ENCODE results near the gene COPG2. TPM values are rescaled to one million over a fixed set of nuclear protein-coding genes. Genes with fewer than 3 reads are reported as not detected.

The COPG2 gene, protein sequence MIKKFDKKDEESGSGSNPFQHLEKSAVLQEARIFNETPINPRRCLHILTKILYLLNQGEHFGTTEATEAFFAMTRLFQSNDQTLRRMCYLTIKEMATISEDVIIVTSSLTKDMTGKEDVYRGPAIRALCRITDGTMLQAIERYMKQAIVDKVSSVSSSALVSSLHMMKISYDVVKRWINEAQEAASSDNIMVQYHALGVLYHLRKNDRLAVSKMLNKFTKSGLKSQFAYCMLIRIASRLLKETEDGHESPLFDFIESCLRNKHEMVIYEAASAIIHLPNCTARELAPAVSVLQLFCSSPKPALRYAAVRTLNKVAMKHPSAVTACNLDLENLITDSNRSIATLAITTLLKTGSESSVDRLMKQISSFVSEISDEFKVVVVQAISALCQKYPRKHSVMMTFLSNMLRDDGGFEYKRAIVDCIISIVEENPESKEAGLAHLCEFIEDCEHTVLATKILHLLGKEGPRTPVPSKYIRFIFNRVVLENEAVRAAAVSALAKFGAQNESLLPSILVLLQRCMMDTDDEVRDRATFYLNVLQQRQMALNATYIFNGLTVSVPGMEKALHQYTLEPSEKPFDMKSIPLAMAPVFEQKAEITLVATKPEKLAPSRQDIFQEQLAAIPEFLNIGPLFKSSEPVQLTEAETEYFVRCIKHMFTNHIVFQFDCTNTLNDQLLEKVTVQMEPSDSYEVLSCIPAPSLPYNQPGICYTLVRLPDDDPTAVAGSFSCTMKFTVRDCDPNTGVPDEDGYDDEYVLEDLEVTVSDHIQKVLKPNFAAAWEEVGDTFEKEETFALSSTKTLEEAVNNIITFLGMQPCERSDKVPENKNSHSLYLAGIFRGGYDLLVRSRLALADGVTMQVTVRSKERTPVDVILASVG
- total RNA-seq, result 6.1 TPM
- 1 to 10 TPM; 1.1 to 5.7 (median 1.6) TPM for polyA plus RNA-seq

DNA sequence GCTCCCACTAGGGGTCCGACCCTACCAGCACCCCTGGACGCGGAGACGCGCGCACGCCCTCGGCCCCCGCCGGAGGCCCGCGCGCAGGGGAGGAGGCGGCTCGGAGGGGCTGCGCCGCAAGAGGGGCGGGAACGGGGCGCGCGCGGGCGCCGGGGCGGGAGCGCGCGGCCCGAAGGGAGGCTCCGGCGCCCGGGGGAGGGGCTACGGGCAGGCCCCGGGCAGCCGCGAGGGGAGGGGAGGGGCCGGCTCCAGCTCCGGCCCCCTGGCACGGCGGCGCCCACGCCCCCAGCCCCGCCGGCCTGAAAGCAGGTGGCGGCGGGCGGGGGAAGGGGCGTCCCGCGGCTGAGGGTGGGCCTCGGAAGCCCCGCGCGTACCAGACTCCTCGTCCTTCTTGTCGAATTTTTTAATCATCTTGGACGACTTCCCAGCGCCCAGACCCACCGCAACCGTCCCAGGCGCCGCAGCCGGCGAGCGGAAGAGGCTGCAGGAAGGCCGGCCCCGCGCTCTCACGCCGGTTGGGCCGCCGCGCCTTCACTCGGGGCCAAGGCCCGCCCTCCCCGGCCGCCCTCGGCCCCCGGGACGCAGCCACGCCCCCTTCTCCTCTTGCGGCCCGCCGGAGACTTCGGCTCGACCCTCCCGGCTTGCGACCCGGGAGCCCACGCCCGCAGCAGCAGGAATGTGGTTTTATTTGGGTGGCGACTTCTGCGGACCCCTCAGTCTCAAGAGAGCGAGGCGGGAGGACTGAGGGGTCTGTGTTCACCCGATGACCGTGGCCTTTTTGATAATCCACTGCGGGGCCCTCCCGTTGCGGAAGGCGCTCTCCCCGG, at the start of gene COPG2:
COPG2 (minus strand) TSS at position 491 of the 827 bp plus-strand sequence; CDS start at position 411, 80 bp downstream.
- H3K36me3 ChIP-seq (ENCODE audit: control insufficient read depth, insufficient read depth, low read length), result no peaks in the 10 kb centered on the region
- peak within 1 kb of the TSS; percentile 79 to 94 (median 92) for H3K4me3 Mint-ChIP-seq
- peaks cover 5% of the 10 kb centered on the region for H3K36me3 Mint-ChIP-seq
- ATAC-seq (ENCODE audit: low read depth in 2 of 2), result peak; percentile 83 to 86
- peak within 1 kb of the TSS; percentile 86 for H3K4me3 ChIP-seq (ENCODE audit: low read depth, low read length)
- peak within 1 kb of the TSS; percentile 59 for H3K27ac ChIP-seq (ENCODE audit: insufficient read depth, low read length, poor library complexity, severe bottlenecking)
- H3K4me1 Mint-ChIP-seq, result peaks cover 0 to 17% (median 13%) of the 10 kb centered on the region in 4 donors
- no peaks in the 10 kb centered on the region for H3K9me3 Mint-ChIP-seq
- H3K27me3 Mint-ChIP-seq, result no peaks in the 10 kb centered on the region
- peaks cover 4% of the 10 kb centered on the region for H3K27me3 ChIP-seq (ENCODE audit: control insufficient read depth, insufficient read depth, low read length)
- H3K9me3 ChIP-seq (ENCODE audit: control insufficient read depth in 2 of 2, low read length in 2 of 2), result no peaks in the 10 kb centered on the region
- peaks cover 12% of the 10 kb centered on the region for H3K4me1 ChIP-seq (ENCODE audit: control insufficient read depth, insufficient read depth, low read length, poor library complexity, severe bottlenecking)
- DNase-seq, result peak; percentile 60 to 85 (median 62)
- H3K27ac Mint-ChIP-seq, result peak within 1 kb of the TSS; percentile 69 to 81 (median 74)

DNA sequence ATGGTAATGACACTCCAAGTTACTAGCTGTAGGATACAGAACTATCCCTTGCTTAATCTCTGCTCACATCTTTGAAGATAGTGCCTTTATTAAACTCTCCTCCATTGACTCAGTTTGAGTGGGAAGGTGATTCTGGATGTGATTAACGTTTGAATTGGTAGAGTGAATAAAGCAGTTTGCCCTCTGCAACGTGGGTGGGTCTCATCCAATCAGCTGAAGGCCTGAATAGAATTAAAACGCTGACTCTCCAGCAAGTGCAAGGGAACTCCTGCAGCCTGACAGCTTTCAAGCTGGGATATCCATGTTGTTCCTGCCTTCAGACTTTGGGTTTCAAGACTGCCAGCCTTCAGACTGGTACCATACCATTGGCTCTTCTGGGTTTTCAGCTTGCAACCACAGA, 43.9 kb upstream of the COPG2 start:
- no peak overlapping the region for H3K27ac Mint-ChIP-seq
- ATAC-seq (ENCODE audit: low read depth in 2 of 2) (no peak), DNase-seq (no peak)
- peaks cover 20% of the 10 kb centered on the region for H3K27me3 Mint-ChIP-seq
- H3K9me3 Mint-ChIP-seq, result peaks cover 0 to under 1% (median 0%) of the 10 kb centered on the region in 7 donors
- H3K4me1 Mint-ChIP-seq, result no peaks in the 10 kb centered on the region
- no peaks in the 10 kb centered on the region for H3K36me3 ChIP-seq (ENCODE audit: control insufficient read depth, insufficient read depth, low read length)
- H3K4me3 ChIP-seq (ENCODE audit: low read depth, low read length), result no peak overlapping the region
- H3K27me3 ChIP-seq (ENCODE audit: control insufficient read depth, insufficient read depth, low read length), result peaks cover 7% of the 10 kb centered on the region
- no peaks in the 10 kb centered on the region for H3K4me1 ChIP-seq (ENCODE audit: control insufficient read depth, insufficient read depth, low read length, poor library complexity, severe bottlenecking)
- H3K4me3 Mint-ChIP-seq, result no peak overlapping the region
- no peaks in the 10 kb centered on the region for H3K36me3 Mint-ChIP-seq
- H3K27ac ChIP-seq (ENCODE audit: insufficient read depth, low read length, poor library complexity, severe bottlenecking), result no peak overlapping the region
- no peaks in the 10 kb centered on the region for H3K9me3 ChIP-seq (ENCODE audit: control insufficient read depth in 2 of 2, low read length in 2 of 2)

DNA sequence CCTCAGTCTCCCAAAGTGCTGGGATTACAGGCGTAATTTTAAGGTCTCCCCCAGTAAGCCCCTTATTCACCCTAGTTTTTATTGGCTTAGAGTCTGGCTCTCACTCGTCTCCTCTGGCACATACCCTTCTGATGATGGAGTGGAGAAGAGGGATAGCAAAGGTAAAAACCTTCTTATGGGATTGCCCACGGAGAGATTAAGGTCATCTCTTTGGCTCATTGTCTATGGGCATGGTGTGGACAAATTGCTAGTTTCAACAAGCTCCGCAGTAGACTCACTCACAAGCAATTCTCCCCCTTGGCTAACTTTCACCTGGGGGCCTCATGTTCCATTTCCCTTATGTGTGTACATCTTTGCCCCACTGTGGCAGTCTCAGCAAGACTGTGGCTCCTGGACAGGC, 40.2 kb upstream of the COPG2 start:
- H3K36me3 ChIP-seq (ENCODE audit: control insufficient read depth, insufficient read depth, low read length), result no peaks in the 10 kb centered on the region
- peaks cover 5% of the 10 kb centered on the region for H3K27me3 ChIP-seq (ENCODE audit: control insufficient read depth, insufficient read depth, low read length)
- ATAC-seq (ENCODE audit: low read depth in 2 of 2) (no peak), DNase-seq (no peak)
- H3K4me3 ChIP-seq (ENCODE audit: low read depth, low read length), result no peak overlapping the region
- Mint-ChIP-seq H3K9me3 (peaks cover 0 to 12% (median 5%) of the 10 kb centered on the region in 7 donors), H3K27me3 (peaks cover 21% of the 10 kb centered on the region), H3K36me3 (no peaks in the 10 kb centered on the region), H3K27ac (no peak overlapping the region), H3K4me3 (no peak overlapping the region), H3K4me1 (no peaks in the 10 kb centered on the region)
- no peaks in the 10 kb centered on the region for H3K9me3 ChIP-seq (ENCODE audit: control insufficient read depth in 2 of 2, low read length in 2 of 2)
- no peak overlapping the region for H3K27ac ChIP-seq (ENCODE audit: insufficient read depth, low read length, poor library complexity, severe bottlenecking)
- no peaks in the 10 kb centered on the region for H3K4me1 ChIP-seq (ENCODE audit: control insufficient read depth, insufficient read depth, low read length, poor library complexity, severe bottlenecking)

DNA sequence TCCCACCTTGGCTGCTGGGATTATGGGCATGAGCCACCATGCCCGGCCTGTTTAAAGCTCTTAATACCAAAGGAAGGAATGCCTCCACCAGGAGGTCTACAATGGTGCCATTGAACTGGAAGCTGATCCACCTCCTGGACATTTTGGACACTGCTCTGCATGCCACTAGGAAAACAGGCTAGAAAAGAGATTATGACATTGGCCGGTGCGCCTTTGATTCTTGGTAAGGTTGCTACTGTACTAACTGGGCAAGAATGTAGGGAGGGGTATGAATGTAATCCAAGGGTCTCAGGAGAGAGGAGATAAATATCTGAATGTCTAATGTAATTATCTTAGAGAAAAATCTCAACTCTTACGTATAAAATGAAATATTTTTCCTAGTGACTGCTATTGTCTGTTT, 39.5 kb upstream of the COPG2 start:
- H3K9me3 ChIP-seq (ENCODE audit: control insufficient read depth in 2 of 2, low read length in 2 of 2), result no peaks in the 10 kb centered on the region
- DNase-seq (no peak), ATAC-seq (ENCODE audit: low read depth in 2 of 2) (no peak)
- Mint-ChIP-seq H3K27me3 (peaks cover 17% of the 10 kb centered on the region), H3K4me1 (no peaks in the 10 kb centered on the region), H3K4me3 (no peak overlapping the region), H3K9me3 (peaks cover 0 to 12% (median 5%) of the 10 kb centered on the region in 7 donors), H3K36me3 (no peaks in the 10 kb centered on the region), H3K27ac (no peak overlapping the region)
- H3K27ac ChIP-seq (ENCODE audit: insufficient read depth, low read length, poor library complexity, severe bottlenecking), result no peak overlapping the region
- H3K36me3 ChIP-seq (ENCODE audit: control insufficient read depth, insufficient read depth, low read length), result no peaks in the 10 kb centered on the region
- H3K27me3 ChIP-seq (ENCODE audit: control insufficient read depth, insufficient read depth, low read length), result peaks cover 5% of the 10 kb centered on the region
- no peak overlapping the region for H3K4me3 ChIP-seq (ENCODE audit: low read depth, low read length)
- no peaks in the 10 kb centered on the region for H3K4me1 ChIP-seq (ENCODE audit: control insufficient read depth, insufficient read depth, low read length, poor library complexity, severe bottlenecking)

DNA sequence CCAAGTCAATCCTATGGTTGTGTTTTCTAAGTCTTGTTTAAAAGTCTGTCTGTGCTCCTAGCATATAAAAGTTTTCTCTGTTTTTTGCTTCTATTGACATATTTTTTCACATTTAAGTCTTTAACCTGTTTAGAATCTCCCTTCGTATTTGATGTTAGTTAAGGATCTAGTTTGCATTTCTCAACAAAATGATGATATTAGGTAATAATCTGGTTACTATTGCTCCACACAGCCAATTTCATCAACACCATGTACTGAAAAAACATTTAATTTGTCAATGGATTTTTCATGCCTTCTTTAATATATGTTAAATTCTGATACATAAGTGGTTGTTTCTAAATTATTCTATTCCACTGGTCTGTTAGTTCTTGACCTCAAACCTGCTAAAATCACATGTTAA, 35.3 kb upstream of the COPG2 start:
- H3K4me1 ChIP-seq (ENCODE audit: control insufficient read depth, insufficient read depth, low read length, poor library complexity, severe bottlenecking), result no peaks in the 10 kb centered on the region
- peaks cover 2% of the 10 kb centered on the region for H3K27me3 ChIP-seq (ENCODE audit: control insufficient read depth, insufficient read depth, low read length)
- DNase-seq (no peak), ATAC-seq (ENCODE audit: low read depth in 2 of 2) (no peak)
- Mint-ChIP-seq H3K27ac (no peak overlapping the region), H3K9me3 (peaks cover 0 to 12% (median 5%) of the 10 kb centered on the region in 7 donors), H3K4me1 (no peaks in the 10 kb centered on the region), H3K36me3 (no peaks in the 10 kb centered on the region), H3K4me3 (no peak overlapping the region), H3K27me3 (peaks cover 5% of the 10 kb centered on the region)
- H3K36me3 ChIP-seq (ENCODE audit: control insufficient read depth, insufficient read depth, low read length), result no peaks in the 10 kb centered on the region
- no peak overlapping the region for H3K4me3 ChIP-seq (ENCODE audit: low read depth, low read length)
- H3K27ac ChIP-seq (ENCODE audit: insufficient read depth, low read length, poor library complexity, severe bottlenecking), result no peak overlapping the region
- H3K9me3 ChIP-seq (ENCODE audit: control insufficient read depth in 2 of 2, low read length in 2 of 2), result no peaks in the 10 kb centered on the region

DNA sequence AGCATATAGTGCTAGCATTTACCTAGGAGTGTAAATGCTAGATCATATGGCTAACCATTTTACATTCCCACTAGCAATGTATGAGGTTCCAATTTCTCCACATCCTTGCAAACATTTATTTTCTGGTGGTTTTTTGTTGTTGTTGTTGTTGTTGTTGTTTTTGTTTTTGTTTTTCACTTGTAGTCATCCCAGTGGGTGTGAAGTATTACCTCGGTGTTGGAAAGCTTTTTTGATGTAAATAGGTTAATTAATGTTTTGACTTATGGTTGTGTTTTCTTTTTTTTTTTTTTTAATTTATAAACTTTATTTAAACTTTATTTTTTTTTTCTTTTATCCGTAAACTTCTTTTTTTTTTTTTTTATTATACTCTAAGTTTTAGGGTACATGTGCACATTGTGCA, 33.1 kb upstream of the COPG2 start:
- Mint-ChIP-seq H3K4me3 (no peak overlapping the region), H3K27ac (no peak overlapping the region), H3K36me3 (no peaks in the 10 kb centered on the region), H3K4me1 (no peaks in the 10 kb centered on the region), H3K9me3 (peaks cover 0 to 7% (median 2%) of the 10 kb centered on the region in 7 donors), H3K27me3 (peaks cover 5% of the 10 kb centered on the region)
- peaks cover 2% of the 10 kb centered on the region for H3K27me3 ChIP-seq (ENCODE audit: control insufficient read depth, insufficient read depth, low read length)
- no peaks in the 10 kb centered on the region for H3K4me1 ChIP-seq (ENCODE audit: control insufficient read depth, insufficient read depth, low read length, poor library complexity, severe bottlenecking)
- ATAC-seq (ENCODE audit: low read depth in 2 of 2), result no peak
- no peaks in the 10 kb centered on the region for H3K9me3 ChIP-seq (ENCODE audit: control insufficient read depth in 2 of 2, low read length in 2 of 2)
- H3K4me3 ChIP-seq (ENCODE audit: low read depth, low read length), result no peak overlapping the region
- no peaks in the 10 kb centered on the region for H3K36me3 ChIP-seq (ENCODE audit: control insufficient read depth, insufficient read depth, low read length)
- DNase-seq, result no peak
- no peak overlapping the region for H3K27ac ChIP-seq (ENCODE audit: insufficient read depth, low read length, poor library complexity, severe bottlenecking)

DNA sequence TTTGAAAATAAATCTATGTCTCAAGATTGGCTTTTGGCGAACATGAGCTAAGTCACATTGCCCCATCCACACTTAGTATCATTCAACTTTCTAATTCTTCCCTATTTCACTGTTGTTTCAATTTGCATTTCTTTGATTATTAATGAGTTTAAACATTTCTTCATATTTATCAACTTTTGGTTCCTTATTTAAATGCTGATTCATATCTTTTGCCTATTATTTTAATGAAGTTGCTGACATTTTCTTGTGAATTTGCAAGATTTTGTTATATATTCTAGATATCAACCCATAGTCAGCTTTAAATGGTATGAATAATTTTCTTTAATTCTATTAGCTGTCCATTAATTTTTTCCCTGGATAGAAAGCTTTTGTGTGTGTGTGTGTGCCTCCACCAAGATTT, 32.2 kb upstream of the COPG2 start:
- no peak overlapping the region for H3K27ac Mint-ChIP-seq
- no peak overlapping the region for H3K27ac ChIP-seq (ENCODE audit: insufficient read depth, low read length, poor library complexity, severe bottlenecking)
- ATAC-seq (ENCODE audit: low read depth in 2 of 2) (no peak), DNase-seq (no peak)
- no peak overlapping the region for H3K4me3 ChIP-seq (ENCODE audit: low read depth, low read length)
- H3K27me3 Mint-ChIP-seq, result no peaks in the 10 kb centered on the region
- no peaks in the 10 kb centered on the region for H3K4me1 ChIP-seq (ENCODE audit: control insufficient read depth, insufficient read depth, low read length, poor library complexity, severe bottlenecking)
- peaks cover 0 to 5% (median 0%) of the 10 kb centered on the region in 7 donors for H3K9me3 Mint-ChIP-seq
- H3K9me3 ChIP-seq (ENCODE audit: control insufficient read depth in 2 of 2, low read length in 2 of 2), result no peaks in the 10 kb centered on the region
- H3K4me3 Mint-ChIP-seq, result no peak overlapping the region
- H3K4me1 Mint-ChIP-seq, result no peaks in the 10 kb centered on the region
- H3K27me3 ChIP-seq (ENCODE audit: control insufficient read depth, insufficient read depth, low read length), result peaks cover 2% of the 10 kb centered on the region
- no peaks in the 10 kb centered on the region for H3K36me3 ChIP-seq (ENCODE audit: control insufficient read depth, insufficient read depth, low read length)
- no peaks in the 10 kb centered on the region for H3K36me3 Mint-ChIP-seq

All from CD4-positive, CD25-positive, alpha-beta regulatory T cell (primary cell).